Adrenal gland (tissue), 12 donors: ENCODE data around the gene BPGM. TPM values are rescaled to one million over a fixed set of nuclear protein-coding genes. Genes with fewer than 3 reads are reported as not detected.

ENCODE experiments used
- DNase-seq, 7 donors: peaks; one replicate each; pipeline ENCODE4 v3.0.0-alpha.2; 2019 to 2020
- H3K27ac ChIP-seq, 5 donors: fragments of 200-600 bp; sonication (generic) in 4 of 5; 1 replicate in 3 of 5; 2 replicates in 2 of 5; pipeline versions ENCODE4 v1.5.1 to v1.8.0; 2016 to 2020; ENCODE audit warnings: mild to moderate bottlenecking in 1 of 5
- H3K27me3 ChIP-seq: fragments of 200-600 bp; 2 replicates; pipeline ENCODE4 v1.8.0; 2021
- H3K36me3 ChIP-seq, 2 donors: fragments of 200-600 bp; replicated peaks in 1 of 2; 1 replicate in 1 of 2; 2 replicates in 1 of 2; pipeline versions ENCODE4 v1.5.1 to v1.8.0; 2018 to 2022
- H3K4me1 ChIP-seq, 2 donors: fragments of 200-600 bp; replicated peaks in 1 of 2; 1 replicate in 1 of 2; 2 replicates in 1 of 2; pipeline versions ENCODE4 v1.5.1 to v1.8.0; 2018 to 2021
- H3K4me3 ChIP-seq, 4 donors: fragments of 200-600 bp; sonication (generic) in 3 of 4; one replicate each; pipeline ENCODE4 v1.5.1; 2016 to 2018
- H3K9me3 ChIP-seq, 3 donors: fragments of 200-600 bp; sonication (generic) in 1 of 3; replicated peaks in 1 of 3; 1 replicate in 2 of 3; 2 replicates in 1 of 3; pipeline versions ENCODE4 v1.5.1 to v1.8.0; 2016 to 2021
- POLR2A ChIP-seq, 2 donors: fragments of 450-650 bp; IDR thresholded peaks; one replicate each; pipeline ENCODE4 v1.6.1; 2017; ENCODE audit warnings: antibody characterized with exemption in 2 of 2, mild to moderate bottlenecking in 2 of 2, moderate library complexity in 1 of 2
- WGBS, 4 donors: extraction: QIAGEN DNeasy Blood & Tissue Kit in 2 of 4; methylation state at CpG; one replicate each; pipeline versions ENCODE4 v1.1.5 to v1.1.7; 2013 to 2017; 5-methylcytosine and 5-hydroxymethylcytosine counted together
- intact Hi-C, 2 donors: fragments of 100-400 bp; cut with DNase I; formaldehyde crosslinking; loops; one replicate each; pipeline versions ENCODE4 v1.14.1 to v1.15.0; 2022 to 2023
- polyA plus RNA-seq, 3 donors: library from polyadenylated mRNA; stranded (reverse); fragments of 200-250 nt in 2 of 3; fragments of 350-450 nt in 1 of 3; fragmentation: Illumina TruSeq in 1 of 3; extraction: RNeasy Lipid Tissue Mini Kit (QIAGEN cat#74804) in 1 of 3; gene quantifications; one replicate each; pipeline ENCODE4 v1.2.3, GENCODE V29; 2013 to 2014
- total RNA-seq, 9 donors: library from RNA; depleted of rRNA in 4 of 9; stranded (reverse); fragments of >200 nt in 4 of 9; fragments of 120-200 nt in 1 of 9; fragmentation: NEBNext Ultra II Directional in 1 of 9; extraction: Animal tissue kit (Norgen Biotek cat#: 25700) in 1 of 9; gene quantifications; one replicate each; pipeline versions ENCODE4 v1.1.0 to v1.2.4, GENCODE V29; 2013 to 2023
- TF ChIP-seq, protein P1 (sequence below), 6 experiments: fragments of 450-650 bp in 4 of 6; fragments of 200-600 bp in 2 of 6; sonication (generic) in 1 of 6; IDR thresholded peaks; 1 replicate in 5 of 6; 2 replicates in 1 of 6; pipeline versions ENCODE4 v1.5.1 to v1.8.0; 2016 to 2021; ENCODE audit warnings: antibody characterized with exemption in 6 of 6, mild to moderate bottlenecking in 2 of 6, moderate library complexity in 1 of 6
- donor health status: healthy with polysubstance abuse.
- donor health status: Bipolar disorder and iron deficiency.
- donor health status: DM: yes; HTN: yes; CAD: no.
- donor health status: DM: no; HTN: no; CAD: no.
- donor health status: DM: no; HTN: no; CAD: no.
- donor health status: DM: yes; HTN: yes; CAD: no.

The BPGM gene
- total and polyA plus RNA-seq, 12 donors = 12.1 to 34.8 (median 17.9) TPM

DNA sequence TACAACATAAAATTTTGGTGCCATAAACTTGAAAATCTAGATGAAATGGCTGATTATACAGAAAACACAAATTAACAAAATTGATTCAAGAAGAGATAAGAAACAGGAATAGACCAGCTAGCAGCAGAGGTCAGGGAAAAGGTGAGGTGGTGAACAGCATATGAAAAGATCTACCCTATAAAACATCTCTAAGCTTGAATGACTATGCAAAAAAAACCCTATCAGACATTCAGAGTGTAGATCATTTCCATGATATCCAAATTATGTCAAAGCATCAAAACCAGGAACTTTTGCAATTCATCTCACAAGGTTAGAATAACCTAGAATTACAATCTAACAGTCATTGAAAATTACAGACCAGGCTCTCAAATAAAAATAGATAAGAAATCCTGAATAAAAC lies 14.6 kb upstream of the BPGM start:
- no peak for DNase-seq
- TF ChIP-seq, protein P1, sequence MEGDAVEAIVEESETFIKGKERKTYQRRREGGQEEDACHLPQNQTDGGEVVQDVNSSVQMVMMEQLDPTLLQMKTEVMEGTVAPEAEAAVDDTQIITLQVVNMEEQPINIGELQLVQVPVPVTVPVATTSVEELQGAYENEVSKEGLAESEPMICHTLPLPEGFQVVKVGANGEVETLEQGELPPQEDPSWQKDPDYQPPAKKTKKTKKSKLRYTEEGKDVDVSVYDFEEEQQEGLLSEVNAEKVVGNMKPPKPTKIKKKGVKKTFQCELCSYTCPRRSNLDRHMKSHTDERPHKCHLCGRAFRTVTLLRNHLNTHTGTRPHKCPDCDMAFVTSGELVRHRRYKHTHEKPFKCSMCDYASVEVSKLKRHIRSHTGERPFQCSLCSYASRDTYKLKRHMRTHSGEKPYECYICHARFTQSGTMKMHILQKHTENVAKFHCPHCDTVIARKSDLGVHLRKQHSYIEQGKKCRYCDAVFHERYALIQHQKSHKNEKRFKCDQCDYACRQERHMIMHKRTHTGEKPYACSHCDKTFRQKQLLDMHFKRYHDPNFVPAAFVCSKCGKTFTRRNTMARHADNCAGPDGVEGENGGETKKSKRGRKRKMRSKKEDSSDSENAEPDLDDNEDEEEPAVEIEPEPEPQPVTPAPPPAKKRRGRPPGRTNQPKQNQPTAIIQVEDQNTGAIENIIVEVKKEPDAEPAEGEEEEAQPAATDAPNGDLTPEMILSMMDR (IDR thresholded peaks at IDR 0.05) = no peak
- no peak for TF ChIP-seq POLR2A (IDR thresholded peaks at IDR 0.05)
- Histone ChIP-seq H3K4me1 (no peaks in the 10 kb centered on the region), H3K27me3 (no peaks in the 10 kb centered on the region), H3K4me3 (no peak overlapping the region), H3K36me3 (no peaks in the 10 kb centered on the region), H3K27ac (no peak overlapping the region), H3K9me3 (no peaks in the 10 kb centered on the region)
- intact Hi-C loops = no loop called here

- Histone ChIP-seq H3K27ac (no peak overlapping the region), H3K4me3 (no peak overlapping the region), H3K36me3 (no peaks in the 10 kb centered on the region), H3K9me3 (no peaks in the 10 kb centered on the region), H3K27me3 (no peaks in the 10 kb centered on the region), H3K4me1 (no peaks in the 10 kb centered on the region)
- no peak for DNase-seq
- intact Hi-C loops = no loop called here
- TF ChIP-seq POLR2A (IDR thresholded peaks at IDR 0.05) = no peak
- TF ChIP-seq, protein P1 (IDR thresholded peaks at IDR 0.05) = peak; percentile 18 to 60 (median 43)
- WGBS, 4 donors = 34 to 41% (median 40%) methylated on average over 5 of the region's 5 CpGs
Measured at GRCh38 chr7:134632937-134633540, 13.6 kb upstream of the BPGM start.

- no peaks in the 10 kb centered on the region for H3K9me3 ChIP-seq
- H3K27ac ChIP-seq = no peak overlapping the region
- no peaks in the 10 kb centered on the region for H3K4me1 ChIP-seq
- WGBS, 4 donors = 25 to 47% (median 41%) methylated on average over 2 of the region's 2 CpGs
- intact Hi-C loops = no loop called here
- no peaks in the 10 kb centered on the region for H3K27me3 ChIP-seq
- H3K36me3 ChIP-seq = no peaks in the 10 kb centered on the region
- H3K4me3 ChIP-seq = no peak overlapping the region
- TF ChIP-seq, protein P1 (IDR thresholded peaks at IDR 0.05) = no peak
- TF ChIP-seq POLR2A (IDR thresholded peaks at IDR 0.05) = no peak
- DNase-seq = no peak
Measured at GRCh38 chr7:134636008-134636449, 10.6 kb upstream of the BPGM start.

- Histone ChIP-seq H3K4me3 (no peak overlapping the region), H3K4me1 (no peaks in the 10 kb centered on the region), H3K9me3 (no peaks in the 10 kb centered on the region), H3K36me3 (no peaks in the 10 kb centered on the region), H3K27ac (no peak overlapping the region), H3K27me3 (no peaks in the 10 kb centered on the region)
- no peak for DNase-seq
- 81 to 89% (median 83%) methylated on average over 4 of the region's 4 CpGs for WGBS, 4 donors
- TF ChIP-seq, protein P1 (IDR thresholded peaks at IDR 0.05) = no peak
- no peak for TF ChIP-seq POLR2A (IDR thresholded peaks at IDR 0.05)
- intact Hi-C loops = no loop called here
Measured at GRCh38 chr7:134637441-134637840, 9.2 kb upstream of the BPGM start.
